H9 (cell line): ENCODE data around the gene ISG20. TPM values are rescaled to one million over a fixed set of nuclear protein-coding genes. Genes with fewer than 3 reads are reported as not detected.

Source experiments
- DNase-seq: peaks from one replicate; pipeline ENCODE4 v3.0.0-alpha.2; 2017
- H2AFZ ChIP-seq: one replicate; pipeline ENCODE4 v1.6.1; 2013; ENCODE audit warnings: mild to moderate bottlenecking, low read length, control low read depth, moderate library complexity
- H2AK5ac ChIP-seq: 2 replicates; pipeline ENCODE4 v1.6.1; 2013; ENCODE audit warnings: low read length, control low read depth, mixed read lengths; ENCODE audit not compliant: insufficient read length
- H2BK120ac ChIP-seq: one replicate; pipeline ENCODE4 v1.6.1; 2013; ENCODE audit warnings: low read depth, mild to moderate bottlenecking, low read length, control low read depth, inconsistent platforms; ENCODE audit not compliant: poor library complexity, severe bottlenecking
- H2BK12ac ChIP-seq: 2 replicates; pipeline ENCODE4 v1.6.1; 2013; ENCODE audit warnings: low read length, control low read depth, mixed read lengths, low read depth; ENCODE audit not compliant: insufficient read length
- H2BK15ac ChIP-seq: 2 replicates; pipeline ENCODE4 v1.6.1; 2013; ENCODE audit warnings: low read depth, low read length, control low read depth
- H2BK20ac ChIP-seq: one replicate; pipeline ENCODE4 v1.6.1; 2013; ENCODE audit warnings: low read depth, mild to moderate bottlenecking, low read length, control low read depth, inconsistent platforms; ENCODE audit not compliant: poor library complexity, severe bottlenecking
- H2BK5ac ChIP-seq: 2 replicates; pipeline ENCODE4 v1.6.1; 2013; ENCODE audit warnings: low read length, control low read depth, mixed read lengths; ENCODE audit not compliant: insufficient read length
- H3K14ac ChIP-seq: 2 replicates; pipeline ENCODE4 v1.6.1; 2013; ENCODE audit warnings: low read length, control low read depth; ENCODE audit not compliant: insufficient read depth
- H3K18ac ChIP-seq: 2 replicates; pipeline ENCODE4 v1.6.1; 2013; ENCODE audit warnings: low read depth, mild to moderate bottlenecking, mixed read lengths, low read length, control low read depth; ENCODE audit not compliant: insufficient read length
- H3K23ac ChIP-seq: 2 replicates; pipeline ENCODE4 v1.6.1; 2013; ENCODE audit warnings: low read length, control low read depth, mixed read lengths, low read depth; ENCODE audit not compliant: insufficient read length
- H3K23me2 ChIP-seq: 2 replicates; pipeline ENCODE4 v1.6.1; 2013; ENCODE audit warnings: low read depth, mild to moderate bottlenecking, mixed read lengths, low read length, control low read depth; ENCODE audit not compliant: insufficient read length, poor library complexity, severe bottlenecking
- H3K27ac ChIP-seq: 2 replicates; pipeline ENCODE4 v1.5.1; 2013; ENCODE audit warnings: low read length, control low read depth, mixed read lengths, low read depth; ENCODE audit not compliant: insufficient read length
- H3K27me3 ChIP-seq: 2 replicates; pipeline ENCODE4 v1.6.1; 2013; ENCODE audit warnings: low read length, control low read depth, inconsistent platforms; ENCODE audit not compliant: insufficient read depth
- H3K4ac ChIP-seq: 2 replicates; pipeline ENCODE4 v1.6.1; 2013; ENCODE audit warnings: low read depth, mild to moderate bottlenecking, control low read depth, inconsistent platforms, low read length, moderate library complexity
- H3K4me1 ChIP-seq: 2 replicates; pipeline ENCODE4 v1.6.1; 2013; ENCODE audit warnings: low read length, control low read depth, inconsistent platforms; ENCODE audit not compliant: insufficient read depth
- H3K4me2 ChIP-seq: 2 replicates; pipeline ENCODE4 v1.6.1; 2013; ENCODE audit warnings: low read length, control low read depth, mixed read lengths; ENCODE audit not compliant: insufficient read length, insufficient read depth
- H3K56ac ChIP-seq: 2 replicates; pipeline ENCODE4 v1.6.1; 2013; ENCODE audit warnings: low read depth, mild to moderate bottlenecking, mixed read lengths, low read length, control low read depth; ENCODE audit not compliant: insufficient read length
- H3K79me1 ChIP-seq: 2 replicates; pipeline ENCODE4 v1.6.1; 2013; ENCODE audit warnings: low read depth, mild to moderate bottlenecking, moderate library complexity, low read length, control low read depth, inconsistent platforms; ENCODE audit not compliant: insufficient read depth, poor library complexity, severe bottlenecking
- H3K79me2 ChIP-seq: 2 replicates; pipeline ENCODE4 v1.6.1; 2013; ENCODE audit warnings: low read length, control low read depth, inconsistent platforms; ENCODE audit not compliant: insufficient read depth
- H3K9ac ChIP-seq: 2 replicates; pipeline ENCODE4 v1.6.1; 2013; ENCODE audit warnings: low read length, control low read depth, mixed read lengths; ENCODE audit not compliant: insufficient read length; ENCODE audit errors: extremely low read depth
- H3K9me3 ChIP-seq: one replicate; pipeline ENCODE4 v1.6.1; 2013; ENCODE audit warnings: low read depth, low read length, inconsistent platforms; ENCODE audit not compliant: control insufficient read depth
- H3T11ph ChIP-seq: one replicate; pipeline ENCODE4 v1.6.1; 2013; ENCODE audit warnings: mild to moderate bottlenecking, low read length, control low read depth, inconsistent platforms
- H4K20me1 ChIP-seq: one replicate; pipeline ENCODE4 v1.6.1; 2013; ENCODE audit not compliant: control insufficient read depth, insufficient read length, insufficient read depth
- H4K5ac ChIP-seq: 2 replicates; pipeline ENCODE4 v1.6.1; 2013; ENCODE audit warnings: low read depth, mild to moderate bottlenecking, mixed read lengths, low read length, control low read depth; ENCODE audit not compliant: insufficient read length
- H4K8ac ChIP-seq: replicated peaks from 2 replicates; pipeline ENCODE4 v1.6.1; 2013; ENCODE audit warnings: low read length, control low read depth, mixed read lengths, low read depth; ENCODE audit not compliant: insufficient read length
- H4K91ac ChIP-seq: 2 replicates; pipeline ENCODE4 v1.6.1; 2013; ENCODE audit warnings: low read depth, mild to moderate bottlenecking, moderate library complexity, mixed read lengths, low read length, control low read depth; ENCODE audit not compliant: insufficient read length
- H3K27ac Mint-ChIP-seq, 3 experiments: 2 replicates in 2 of 3; 3 replicates in 1 of 3; pipeline ENCODE4 v1.8.0; 2020 to 2021; ENCODE audit warnings: mixed read lengths in 3 of 3, mild to moderate bottlenecking in 1 of 3, moderate library complexity in 1 of 3
- H3K27me3 Mint-ChIP-seq: 2 replicates; pipeline ENCODE4 v1.8.0; 2021; ENCODE audit warnings: low read depth, mild to moderate bottlenecking, moderate library complexity, mixed read lengths
- H3K36me3 Mint-ChIP-seq, 3 experiments: 2 replicates in 2 of 3; 3 replicates in 1 of 3; pipeline ENCODE4 v1.8.0; 2020 to 2021; ENCODE audit warnings: low read depth in 3 of 3, mixed read lengths in 3 of 3; ENCODE audit not compliant: insufficient read depth in 1 of 3
- H3K4me1 Mint-ChIP-seq, 2 experiments: 2 replicates each; pipeline ENCODE4 v1.8.0; 2020; ENCODE audit warnings: mixed read lengths in 2 of 2
- H3K4me3 Mint-ChIP-seq, 2 experiments: 2 replicates in 1 of 2; 3 replicates in 1 of 2; pipeline ENCODE4 v1.8.0; 2020 to 2021; ENCODE audit warnings: mild to moderate bottlenecking in 2 of 2, mixed read lengths in 2 of 2, moderate library complexity in 1 of 2
- H3K9me3 Mint-ChIP-seq, 2 experiments: 2 replicates in 1 of 2; 3 replicates in 1 of 2; pipeline ENCODE4 v1.8.0; 2020; ENCODE audit warnings: mild to moderate bottlenecking in 2 of 2, mixed read lengths in 2 of 2, moderate library complexity in 1 of 2
- CTCF ChIP-seq: fragments of 200-600 bp; sonication (generic); conservative IDR thresholded peaks from 3 replicates; pipeline ENCODE4 v1.8.0; 2021; ENCODE audit warnings: antibody characterized with exemption, mild to moderate bottlenecking
- WGBS: extraction: QIAGEN DNeasy Blood & Tissue Kit; methylation state at CpG from one replicate; pipeline ENCODE4 v1.1.7; 2013; ENCODE audit warnings: missing lambda C conversion rate, low lambda C conversion rate, mixed read lengths; ENCODE audit not compliant: insufficient read length; ENCODE audit errors: extremely low coverage; 5-methylcytosine and 5-hydroxymethylcytosine counted together
- total RNA-seq: library from RNA; stranded (reverse); gene quantifications from 2 replicates; pipeline ENCODE4 v1.2.1, GENCODE V29; 2021

Gene ISG20
- total RNA-seq, 1 experiment from 2014 or later, result 7.4 TPM

- Histone ChIP-seq H3K4me2 (no peak overlapping the region), H2BK5ac (no peak overlapping the region), H3K4ac (no peak overlapping the region), H3K23me2 (no peaks in the 10 kb centered on the region), H4K8ac (no peak overlapping the region), H3K56ac (no peak overlapping the region), H2AK5ac (no peak overlapping the region), H3K9me3 (peaks cover 7% of the 10 kb centered on the region), H3K79me1 (no peaks in the 10 kb centered on the region), H3K9ac (no peak overlapping the region), H2BK12ac (no peak overlapping the region), H4K91ac (no peak overlapping the region), H3K14ac (no peak overlapping the region), H2BK15ac (no peak overlapping the region), H3K27me3 (no peaks in the 10 kb centered on the region), H3K27ac (no peak overlapping the region), H3T11ph (no peak overlapping the region), H4K20me1 (no peaks in the 10 kb centered on the region), H3K23ac (no peak overlapping the region), H4K5ac (no peak overlapping the region), H3K79me2 (no peaks in the 10 kb centered on the region), H2BK20ac (no peak overlapping the region), H3K18ac (no peak overlapping the region), H2AFZ (no peak overlapping the region), H2BK120ac (no peak overlapping the region), H3K4me1 (no peaks in the 10 kb centered on the region)
- Mint-ChIP-seq H3K27ac (no peak overlapping the region), H3K27me3 (peaks cover 33% of the 10 kb centered on the region), H3K4me3 (no peak overlapping the region), H3K4me1 (no peaks in the 10 kb centered on the region), H3K36me3 (peaks cover 0 to 11% (median 0%) of the 10 kb centered on the region in 3 experiments; a peak in 3 of 7 replicates), H3K9me3 (peaks cover 16 to 22% of the 10 kb centered on the region in 2 experiments)
- no CpG with 5 or more reads among the region's 8 CpGs for WGBS
- DNase-seq, result no peak
- no peak for TF ChIP-seq CTCF
These were observed 49.6 kb downstream of the ISG20 start for GRCh38 chr15:88688394-88688933.
